ENCODE results near the gene LHX5.

DNA sequence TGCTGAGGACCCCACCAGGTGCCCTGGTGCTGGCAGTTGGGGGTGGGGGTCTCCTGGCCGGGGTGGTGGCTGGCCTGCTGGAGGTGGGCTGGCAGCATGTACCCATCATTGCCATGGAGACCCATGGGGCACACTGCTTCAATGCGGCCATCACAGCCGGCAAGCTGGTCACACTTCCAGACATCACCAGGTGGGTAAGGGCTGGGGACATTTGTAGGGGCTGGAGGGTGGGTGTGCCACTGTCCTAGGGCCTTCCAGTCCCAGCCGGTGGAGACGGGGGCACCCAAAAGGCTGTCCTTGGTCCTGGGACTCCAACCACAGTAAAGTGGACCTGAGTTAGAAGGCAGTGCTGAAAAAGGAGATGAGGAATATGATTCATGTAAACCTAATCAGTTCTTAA, 36.3 kb downstream of the LHX5 start:
- TF ChIP-seq, protein P1, sequence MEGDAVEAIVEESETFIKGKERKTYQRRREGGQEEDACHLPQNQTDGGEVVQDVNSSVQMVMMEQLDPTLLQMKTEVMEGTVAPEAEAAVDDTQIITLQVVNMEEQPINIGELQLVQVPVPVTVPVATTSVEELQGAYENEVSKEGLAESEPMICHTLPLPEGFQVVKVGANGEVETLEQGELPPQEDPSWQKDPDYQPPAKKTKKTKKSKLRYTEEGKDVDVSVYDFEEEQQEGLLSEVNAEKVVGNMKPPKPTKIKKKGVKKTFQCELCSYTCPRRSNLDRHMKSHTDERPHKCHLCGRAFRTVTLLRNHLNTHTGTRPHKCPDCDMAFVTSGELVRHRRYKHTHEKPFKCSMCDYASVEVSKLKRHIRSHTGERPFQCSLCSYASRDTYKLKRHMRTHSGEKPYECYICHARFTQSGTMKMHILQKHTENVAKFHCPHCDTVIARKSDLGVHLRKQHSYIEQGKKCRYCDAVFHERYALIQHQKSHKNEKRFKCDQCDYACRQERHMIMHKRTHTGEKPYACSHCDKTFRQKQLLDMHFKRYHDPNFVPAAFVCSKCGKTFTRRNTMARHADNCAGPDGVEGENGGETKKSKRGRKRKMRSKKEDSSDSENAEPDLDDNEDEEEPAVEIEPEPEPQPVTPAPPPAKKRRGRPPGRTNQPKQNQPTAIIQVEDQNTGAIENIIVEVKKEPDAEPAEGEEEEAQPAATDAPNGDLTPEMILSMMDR (IDR thresholded peaks at IDR 0.05 in 8 of 11, conservative IDR thresholded peaks at IDR 0.05 in 3 of 11), result no peak
- TF ChIP-seq POLR2A (IDR thresholded peaks at IDR 0.05), result no peak

Measured in spleen (tissue), 7 donors.